Hepatic stellate cell (primary cell): ENCODE measurements around the gene SNX24.

ENCODE experiments used
- DNase-seq: peaks from one replicate; pipeline ENCODE4 v3.0.0; 2011; ENCODE audit warnings: low spot score

Gene SNX24

DNA sequence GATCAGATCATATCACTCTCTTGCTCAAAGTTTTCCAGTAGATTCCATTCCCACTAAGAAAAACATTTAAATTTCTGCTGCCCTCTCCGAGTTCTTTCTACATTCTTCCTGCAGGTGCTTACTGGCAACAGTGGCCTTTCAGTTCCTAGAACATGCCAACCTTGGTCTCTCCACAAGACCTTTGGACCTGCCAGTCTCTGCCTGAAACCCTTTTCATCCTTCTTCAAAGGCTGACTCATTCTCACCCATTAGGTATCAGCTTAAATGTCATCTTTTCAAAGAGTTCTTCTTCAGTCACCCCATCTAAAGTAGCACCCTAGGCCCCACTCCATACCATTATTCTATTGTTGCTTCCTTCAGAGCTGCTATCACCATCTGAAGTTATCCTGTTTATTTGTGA is 169.3 kb downstream of the SNX24 start:
- no peak for DNase-seq

DNA sequence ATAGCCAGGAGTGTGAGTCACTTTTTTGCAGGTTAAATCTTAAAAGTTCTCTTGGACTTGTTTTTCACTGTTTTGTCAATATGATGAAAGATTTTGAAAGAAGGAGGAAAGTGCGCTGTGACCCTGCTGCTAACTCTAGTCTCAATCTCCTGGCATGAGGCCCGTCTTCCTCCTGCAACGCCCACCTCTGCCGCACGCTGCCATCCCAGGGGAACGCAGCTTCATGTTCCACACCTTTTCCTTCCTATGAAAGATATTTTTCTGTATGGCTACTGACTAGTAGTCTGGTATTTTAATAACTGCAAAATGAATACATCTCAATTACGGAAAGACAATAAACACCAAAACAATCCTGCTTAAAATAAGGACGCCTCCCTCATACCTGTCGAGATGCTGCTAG is 182.8 kb downstream of the SNX24 start:
- DNase-seq = no peak

GRCh38 chr5:123033157-123033671 is 187.8 kb downstream of the SNX24 start:
- no peak for DNase-seq

- peak; percentile 46 for DNase-seq
Measured at GRCh38 chr5:123035360-123035917, 190.0 kb downstream of the SNX24 start.

DNA sequence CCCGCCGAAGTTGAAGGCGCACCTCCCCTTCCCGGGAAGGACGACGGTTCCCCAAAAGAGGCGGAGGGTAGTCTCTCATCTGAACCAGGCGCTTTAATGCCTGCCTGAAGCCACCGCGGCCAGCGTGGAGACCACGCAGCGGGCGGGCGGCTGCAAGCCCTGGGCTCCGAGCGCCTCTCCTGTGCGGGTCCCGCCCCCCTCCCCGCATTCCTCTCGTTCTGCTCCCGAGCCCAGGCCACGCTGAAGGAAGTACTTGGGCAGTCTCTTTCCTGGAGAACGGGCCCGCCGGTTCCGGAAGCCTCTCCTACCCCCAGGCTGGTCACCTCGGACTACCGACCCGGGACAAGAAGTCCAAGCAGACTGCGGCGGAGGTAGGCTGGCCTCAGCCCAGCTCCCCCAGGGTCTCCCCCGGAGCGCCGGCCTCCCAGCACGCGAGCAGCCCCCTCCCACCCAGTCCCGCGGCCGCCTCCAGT is 190.5 kb downstream of the SNX24 start:
- peak; percentile 56 for DNase-seq

- peak; percentile 96 for DNase-seq
Measured at GRCh38 chr5:123036391-123037103, 191.1 kb downstream of the SNX24 start, which contains the start of gene PPIC. Gene PPIC (minus strand): TSS chr5:123036725. CDS start chr5:123036625, 100 bp downstream.

GRCh38 chr5:123037104-123037418 is 191.6 kb downstream of the SNX24 start:
- no peak for DNase-seq

GRCh38 chr5:123039673-123040072 is 194.3 kb downstream of the SNX24 start:
- no peak for DNase-seq

DNA sequence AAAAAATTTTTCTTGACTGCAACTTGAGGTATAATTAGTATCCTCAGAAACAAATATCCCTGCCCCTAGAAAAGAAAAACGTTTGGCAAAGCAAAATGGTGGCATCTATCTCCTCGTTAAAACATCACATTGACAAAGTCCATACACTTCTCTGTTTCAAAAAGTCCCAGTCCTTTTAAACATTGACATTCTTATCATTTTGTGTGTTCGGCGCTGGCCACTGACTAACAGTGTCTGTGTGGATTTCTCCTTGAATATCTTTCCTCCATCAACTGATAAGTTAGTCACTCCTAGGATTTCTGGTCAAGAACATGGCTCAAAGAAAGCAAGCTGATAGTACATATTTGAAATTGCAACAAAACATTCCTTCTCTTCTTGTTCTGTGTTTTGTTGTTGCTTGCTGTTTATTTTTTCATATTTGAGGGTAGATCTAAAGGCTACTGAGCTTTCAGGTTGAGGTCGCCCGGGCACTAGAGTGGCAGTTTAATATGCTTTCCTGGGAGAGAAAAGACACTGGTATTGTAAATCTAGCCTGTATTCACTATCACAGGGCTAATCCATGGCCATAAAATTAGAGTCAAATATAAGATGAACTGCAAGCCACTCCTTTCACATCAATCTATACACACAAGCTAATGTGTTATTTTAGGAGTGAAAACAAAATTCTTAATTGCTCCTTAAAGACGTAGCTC is 199.7 kb downstream of the SNX24 start:
- no peak for DNase-seq

DNA sequence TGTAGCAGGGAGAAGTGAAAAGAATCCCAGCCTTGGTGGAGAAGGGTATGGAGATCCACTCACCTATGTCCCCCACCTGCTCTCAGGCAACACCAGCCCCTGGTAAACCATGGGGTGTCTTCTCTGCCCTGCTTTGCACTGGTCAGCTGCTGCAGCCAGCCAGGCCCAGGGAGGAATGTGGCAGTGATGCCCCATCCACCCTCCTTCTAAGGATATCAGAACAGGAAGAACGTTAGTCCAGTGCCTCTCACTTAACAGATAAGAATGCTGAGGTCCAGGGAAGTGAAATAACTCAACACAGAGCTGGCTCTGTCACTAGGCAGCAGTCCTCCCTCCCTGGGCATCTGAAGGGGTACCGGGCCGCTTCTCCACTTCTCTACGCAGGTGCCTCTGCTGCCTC is 200.8 kb downstream of the SNX24 start:
- DNase-seq = no peak

- DNase-seq = no peak
Measured at GRCh38 chr5:123047706-123048105, 202.3 kb downstream of the SNX24 start.

DNA sequence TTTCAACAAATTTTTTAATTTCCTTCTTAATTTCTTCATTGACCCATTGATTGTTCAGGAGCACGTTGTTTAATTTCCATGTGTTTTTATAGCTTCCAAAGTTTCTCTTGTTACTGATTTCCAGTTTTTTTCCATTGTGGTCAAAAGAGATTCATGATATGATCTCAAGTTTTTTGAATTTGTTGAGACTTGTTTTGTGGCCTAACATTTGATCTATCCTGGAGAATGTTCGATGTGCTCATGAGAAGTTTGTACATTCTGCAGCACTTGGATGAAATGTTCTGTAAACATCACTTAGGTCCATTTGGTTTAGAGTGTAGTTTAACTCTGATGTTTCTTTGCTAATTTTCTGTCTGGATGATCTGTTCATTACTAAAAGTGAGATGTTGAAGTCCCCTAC is 205.8 kb downstream of the SNX24 start:
- DNase-seq = no peak
